ENCODE results near the gene CDH20.

- TF ChIP-seq CTCF (IDR thresholded peaks at IDR 0.05) = no peak
- TF ChIP-seq POLR2A (IDR thresholded peaks at IDR 0.05) = no peak
- TF ChIP-seq POLR2AphosphoS5 (IDR thresholded peaks at IDR 0.05) = no peak
Observed at GRCh38 chr18:61544178-61544577, 210.9 kb downstream of the CDH20 start.

All from transverse colon (tissue), 4 donors.